Karpas-422 (cell line): ENCODE measurements around the gene MMP1. TPM values are rescaled to one million over a fixed set of nuclear protein-coding genes. Genes with fewer than 3 reads are reported as not detected.

Source experiments
- DNase-seq: peaks from one replicate; pipeline ENCODE4 v3.0.0-alpha.2; 2015
- H2AFZ ChIP-seq: fragments of 200-600 bp; sonication (generic); 2 replicates; pipeline ENCODE4 v1.6.1; 2014; ENCODE audit warnings: antibody characterized with exemption, low read length, mixed read lengths
- H3K27ac ChIP-seq: fragments of 200-600 bp; sonication (generic); 2 replicates; pipeline ENCODE4 v1.5.1; 2014; ENCODE audit warnings: mild to moderate bottlenecking, low read length, moderate library complexity
- H3K27me3 ChIP-seq: fragments of 200-600 bp; sonication (generic); 2 replicates; pipeline ENCODE4 v1.6.1; 2014; ENCODE audit warnings: low read length, mixed read lengths
- H3K36me3 ChIP-seq: fragments of 200-600 bp; sonication (generic); 2 replicates; pipeline ENCODE4 v1.6.1; 2014; ENCODE audit warnings: low read length, mixed read lengths; ENCODE audit not compliant: insufficient read depth
- H3K4me1 ChIP-seq: fragments of 200-600 bp; sonication (generic); 2 replicates; pipeline ENCODE4 v1.6.1; 2014; ENCODE audit warnings: mild to moderate bottlenecking, low read length, mixed read lengths
- H3K4me2 ChIP-seq: fragments of 200-600 bp; sonication (generic); 2 replicates; pipeline ENCODE4 v1.6.1; 2014; ENCODE audit warnings: low read length, low read depth, mild to moderate bottlenecking; ENCODE audit not compliant: poor library complexity, severe bottlenecking
- H3K4me3 ChIP-seq: fragments of 200-600 bp; sonication (generic); 2 replicates; pipeline ENCODE4 v1.5.1; 2014; ENCODE audit warnings: mild to moderate bottlenecking, antibody characterized with exemption, low read length, mixed read lengths
- H3K79me2 ChIP-seq: fragments of 200-600 bp; sonication (generic); 2 replicates; pipeline ENCODE4 v1.6.1; 2014; ENCODE audit warnings: mild to moderate bottlenecking, low read length, mixed read lengths
- H3K9ac ChIP-seq: fragments of 200-600 bp; sonication (generic); 2 replicates; pipeline ENCODE4 v1.6.0; 2014; ENCODE audit warnings: low read length
- H3K9me2 ChIP-seq: fragments of 200-600 bp; sonication (generic), shearing (Covaris generic); replicated peaks from 2 replicates; pipeline ENCODE4 v1.6.0; 2014; ENCODE audit warnings: mild to moderate bottlenecking, low read length, moderate library complexity; ENCODE audit not compliant: insufficient read depth
- H3K9me3 ChIP-seq: fragments of 300-700, 200-600 bp; sonication (generic); 2 replicates; pipeline ENCODE4 v1.6.1; 2014; ENCODE audit warnings: low read length, mixed read lengths
- H4K20me1 ChIP-seq: fragments of 200-600 bp; sonication (generic); 2 replicates; pipeline ENCODE4 v1.6.1; 2014; ENCODE audit warnings: mild to moderate bottlenecking, antibody characterized with exemption, low read length, low read depth; ENCODE audit not compliant: insufficient read depth
- total RNA-seq: library from RNA; depleted of rRNA; stranded (reverse); fragments of >200 nt; shearing (Covaris generic); gene quantifications from 2 replicates; pipeline ENCODE4 v1.2.3, GENCODE V29; 2014; ENCODE audit warnings: low replicate concordance

MMP1 gene
- total RNA-seq, 1 experiment from 2014 or later: not detected

DNA sequence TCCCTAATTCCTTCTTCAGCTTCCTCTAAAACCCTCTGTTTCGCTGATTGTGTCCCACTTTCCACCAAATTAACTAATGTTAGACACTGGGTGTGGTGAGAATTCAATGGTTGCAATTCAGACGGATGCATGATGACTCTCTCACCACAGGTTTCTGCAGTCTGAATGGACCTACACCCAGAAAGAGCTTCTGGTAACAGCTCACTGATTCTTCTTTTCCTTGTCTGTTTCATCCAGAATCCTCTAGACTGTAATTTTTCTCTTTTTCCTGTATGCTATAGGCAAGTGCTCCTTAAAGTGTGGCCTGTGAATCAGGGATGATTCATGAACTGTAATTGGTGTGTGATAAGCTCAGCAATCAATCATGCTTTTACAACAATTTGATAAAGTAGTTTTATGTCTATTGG is 35.6 kb downstream of the MMP1 start:
- Histone ChIP-seq H3K4me2 (no peak overlapping the region), H3K36me3 (no peaks in the 10 kb centered on the region), H3K4me3 (no peak overlapping the region), H3K9me2 (no peaks in the 10 kb centered on the region), H3K79me2 (no peaks in the 10 kb centered on the region), H4K20me1 (no peaks in the 10 kb centered on the region), H3K9ac (no peak overlapping the region), H2AFZ (no peak overlapping the region), H3K4me1 (no peaks in the 10 kb centered on the region), H3K27ac (no peak overlapping the region), H3K27me3 (no peaks in the 10 kb centered on the region; the same call in 1 of the 2 replicates), H3K9me3 (no peaks in the 10 kb centered on the region)
- DNase-seq: no peak

DNA sequence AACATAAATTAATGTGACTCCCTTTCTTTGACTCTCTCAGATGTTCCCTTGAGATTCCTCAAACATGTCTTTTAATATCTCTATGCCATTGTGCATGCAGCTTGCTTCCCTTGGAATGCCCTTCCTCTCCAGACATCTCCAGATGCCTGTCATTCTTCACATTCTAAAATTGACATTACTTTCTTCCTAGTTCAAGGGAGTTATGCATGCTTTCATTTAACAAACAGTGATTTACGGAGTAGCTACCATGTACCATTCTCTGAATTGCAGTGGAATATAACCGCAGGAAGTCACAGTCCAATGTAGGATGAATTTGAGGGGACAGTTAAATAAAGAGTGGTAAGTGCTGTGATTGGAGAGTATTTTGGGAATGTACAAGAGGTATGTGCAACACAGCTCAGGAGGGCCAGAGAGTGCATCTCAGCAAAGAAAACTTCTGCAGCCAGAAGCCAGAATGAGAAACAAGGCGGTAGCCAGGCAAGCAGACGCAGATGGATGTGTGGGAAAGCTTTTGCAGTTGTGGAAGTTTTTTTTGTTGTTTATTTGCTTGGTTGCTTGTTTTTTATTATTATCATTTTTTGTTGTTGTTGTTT is 36.2 kb downstream of the MMP1 start:
- Histone ChIP-seq H2AFZ (no peak overlapping the region), H3K9me3 (no peaks in the 10 kb centered on the region), H3K79me2 (no peaks in the 10 kb centered on the region), H3K27ac (no peak overlapping the region), H3K9me2 (no peaks in the 10 kb centered on the region), H3K4me1 (no peaks in the 10 kb centered on the region), H3K9ac (no peak overlapping the region), H4K20me1 (no peaks in the 10 kb centered on the region), H3K36me3 (no peaks in the 10 kb centered on the region), H3K27me3 (no peaks in the 10 kb centered on the region; the same call in 1 of the 2 replicates), H3K4me2 (no peak overlapping the region), H3K4me3 (no peak overlapping the region)
- DNase-seq: no peak

DNA sequence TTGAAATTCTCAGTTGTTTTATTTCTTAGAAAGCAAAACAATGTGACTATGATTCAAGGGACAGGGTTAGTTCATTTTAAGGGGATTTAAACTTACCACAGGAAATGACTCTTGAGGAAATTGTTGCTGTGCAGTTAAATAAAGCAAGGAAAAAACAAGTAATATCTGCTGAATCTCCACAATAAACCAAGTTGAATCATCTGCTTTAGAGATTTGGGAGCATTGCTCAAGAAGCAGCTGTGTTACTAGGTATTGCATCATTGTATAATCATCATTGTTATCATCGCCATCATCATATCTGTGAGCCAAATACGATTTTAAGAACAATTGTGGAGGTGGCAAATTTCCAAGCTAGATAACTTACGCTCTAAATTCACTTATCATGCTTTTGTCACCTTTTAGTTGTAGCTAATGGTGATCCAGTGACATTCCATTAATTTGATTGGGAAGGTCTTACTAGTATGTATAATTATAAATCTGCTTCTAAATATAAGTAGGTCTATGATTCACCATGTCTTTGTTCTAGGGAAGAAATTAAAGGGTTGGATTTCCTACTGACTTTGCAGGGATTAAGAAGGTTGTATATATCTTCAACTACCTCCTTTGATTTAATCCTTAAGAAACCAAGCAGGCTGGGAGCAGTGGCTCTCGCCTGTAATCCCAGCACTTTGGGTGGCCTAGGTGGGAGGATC is 37.5 kb downstream of the MMP1 start:
- no peaks in the 10 kb centered on the region for H3K79me2 ChIP-seq
- H3K4me1 ChIP-seq: no peaks in the 10 kb centered on the region
- no peak overlapping the region for H2AFZ ChIP-seq
- no peak overlapping the region for H3K9ac ChIP-seq
- no peak overlapping the region for H3K27ac ChIP-seq
- H3K4me3 ChIP-seq: no peak overlapping the region
- DNase-seq: no peak
- no peaks in the 10 kb centered on the region for H3K36me3 ChIP-seq
- H4K20me1 ChIP-seq: no peaks in the 10 kb centered on the region
- no peaks in the 10 kb centered on the region for H3K9me3 ChIP-seq
- no peak overlapping the region for H3K4me2 ChIP-seq
- no peaks in the 10 kb centered on the region for H3K27me3 ChIP-seq
- H3K9me2 ChIP-seq: no peaks in the 10 kb centered on the region

DNA sequence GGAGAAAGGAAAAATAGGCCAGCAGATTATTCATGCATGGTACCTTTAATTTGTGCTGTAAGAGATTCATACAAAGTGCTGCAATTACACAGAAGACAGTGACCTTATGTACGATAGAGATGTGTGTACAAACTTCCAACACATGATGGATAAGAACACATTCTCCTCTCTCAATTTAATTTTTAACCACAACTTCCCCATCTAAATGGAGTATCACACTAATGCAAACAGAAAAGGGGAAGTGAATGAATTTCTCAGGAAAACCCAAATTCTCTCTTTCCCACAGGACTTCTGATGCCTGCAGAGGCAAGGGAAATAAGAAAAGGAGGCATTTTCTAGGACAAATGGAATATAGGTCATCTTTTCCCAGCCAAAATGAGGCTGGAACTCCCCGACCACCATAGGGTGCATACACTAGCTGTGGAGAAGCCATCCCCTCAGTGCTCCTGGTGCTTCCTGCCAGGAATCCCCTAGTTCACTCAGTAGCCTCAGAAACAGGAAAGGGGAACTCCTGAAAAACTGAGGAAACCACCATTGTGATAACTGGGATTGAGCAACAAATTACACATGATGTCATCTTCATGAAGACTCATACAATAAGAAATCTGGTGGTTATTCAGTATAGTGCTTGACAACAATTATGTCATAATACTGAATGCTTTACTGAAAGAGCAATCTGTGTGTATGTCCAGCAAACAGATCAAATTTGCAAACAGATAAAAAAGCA is 40.0 kb downstream of the MMP1 start:
- Histone ChIP-seq H4K20me1 (no peaks in the 10 kb centered on the region), H3K4me2 (no peak overlapping the region), H3K79me2 (no peaks in the 10 kb centered on the region), H3K9me3 (no peaks in the 10 kb centered on the region), H3K27me3 (no peaks in the 10 kb centered on the region), H3K27ac (no peak overlapping the region), H3K9ac (no peak overlapping the region), H3K9me2 (no peaks in the 10 kb centered on the region), H3K4me1 (no peaks in the 10 kb centered on the region), H3K4me3 (no peak overlapping the region), H2AFZ (no peak overlapping the region), H3K36me3 (no peaks in the 10 kb centered on the region)
- DNase-seq: no peak

DNA sequence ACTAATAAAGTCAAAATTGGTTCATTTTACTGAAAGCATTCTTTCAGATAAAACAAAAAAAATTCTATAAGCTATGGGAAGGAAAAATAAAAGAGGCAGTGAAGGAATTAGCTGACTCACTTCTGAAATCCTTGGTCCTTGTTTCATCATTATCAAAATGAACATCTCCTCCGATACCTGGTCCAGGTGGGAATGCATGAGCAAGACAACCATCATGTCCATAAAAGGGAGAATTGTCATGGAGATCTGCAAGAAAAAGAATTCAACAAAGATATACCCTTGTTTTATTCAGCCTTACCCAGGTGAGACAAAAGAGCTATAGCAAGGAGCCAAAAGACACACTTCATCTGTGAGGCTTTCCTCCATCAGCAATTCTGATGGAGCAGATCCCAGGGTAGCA is 44.7 kb downstream of the MMP1 start:
- Histone ChIP-seq H3K9ac (no peak overlapping the region), H3K27ac (no peak overlapping the region), H3K79me2 (no peaks in the 10 kb centered on the region), H3K4me1 (no peaks in the 10 kb centered on the region), H3K4me2 (no peak overlapping the region), H2AFZ (no peak overlapping the region), H3K9me3 (no peaks in the 10 kb centered on the region), H3K9me2 (no peaks in the 10 kb centered on the region), H3K36me3 (no peaks in the 10 kb centered on the region), H3K4me3 (no peak overlapping the region), H4K20me1 (no peaks in the 10 kb centered on the region), H3K27me3 (no peaks in the 10 kb centered on the region; the same call in 1 of the 2 replicates)
- DNase-seq: no peak

DNA sequence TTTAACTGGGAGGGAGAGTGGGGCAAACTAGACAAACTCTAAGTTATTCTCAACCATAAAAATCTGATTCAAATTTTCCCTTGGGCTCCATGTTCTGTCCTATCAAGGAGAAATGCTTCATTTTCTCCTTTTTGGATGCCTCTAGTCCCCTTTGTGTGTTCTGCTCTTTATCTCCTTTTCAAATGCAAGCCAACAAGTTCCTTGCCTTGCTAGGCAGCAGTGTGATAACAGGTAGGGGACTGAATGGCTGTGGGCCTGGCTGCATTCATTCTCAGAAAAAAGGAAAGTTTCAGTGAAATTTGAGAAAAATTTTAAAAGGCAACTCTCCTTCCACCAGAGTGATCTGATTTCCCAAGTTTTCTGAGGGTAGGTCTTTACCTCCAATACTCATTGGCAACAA is 46.3 kb downstream of the MMP1 start:
- no peaks in the 10 kb centered on the region for H3K9me3 ChIP-seq
- DNase-seq: no peak

DNA sequence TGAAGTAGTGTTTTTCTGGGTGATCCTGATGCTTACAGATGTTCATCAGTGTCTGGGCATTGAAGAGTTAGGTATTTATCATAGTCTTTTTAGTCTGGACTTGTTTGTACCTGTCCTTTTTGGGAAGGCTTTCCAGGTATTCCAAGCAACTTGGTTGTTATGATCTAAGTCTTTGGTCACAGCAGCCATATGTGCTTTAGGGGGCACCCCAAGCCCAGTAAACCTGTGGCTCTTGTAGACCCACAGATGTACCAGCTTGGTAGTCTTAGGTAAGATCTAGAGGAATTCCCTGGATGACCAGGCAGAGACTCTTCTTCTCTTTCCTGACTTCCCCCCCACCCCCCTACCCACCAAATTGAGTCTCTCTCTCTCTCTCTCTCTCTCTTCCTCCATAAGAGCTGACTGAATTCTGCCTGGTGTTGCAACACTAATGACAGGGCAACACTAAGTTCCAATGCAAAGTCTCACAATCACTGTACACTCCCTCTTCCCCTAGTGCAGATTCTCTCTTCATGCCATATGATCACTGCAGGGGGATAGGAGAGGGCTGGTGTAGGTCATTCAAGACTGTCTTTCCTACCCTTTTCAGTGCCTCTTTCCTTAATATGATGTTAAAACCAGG is 48.7 kb downstream of the MMP1 start:
- Histone ChIP-seq H3K79me2 (no peaks in the 10 kb centered on the region), H3K36me3 (no peaks in the 10 kb centered on the region), H3K9ac (no peak overlapping the region), H3K4me2 (no peak overlapping the region), H3K27ac (no peak overlapping the region), H3K9me3 (no peaks in the 10 kb centered on the region), H3K9me2 (no peaks in the 10 kb centered on the region), H2AFZ (no peak overlapping the region), H3K4me3 (no peak overlapping the region), H3K4me1 (no peaks in the 10 kb centered on the region), H4K20me1 (no peaks in the 10 kb centered on the region), H3K27me3 (no peaks in the 10 kb centered on the region; the same call in 1 of the 2 replicates)
- DNase-seq: no peak

More for the DNA sequence above, 46.3 kb downstream of the MMP1 start:
- Histone ChIP-seq H4K20me1 (no peaks in the 10 kb centered on the region), H3K9me2 (no peaks in the 10 kb centered on the region), H3K27me3 (no peaks in the 10 kb centered on the region; the same call in 1 of the 2 replicates), H3K4me2 (no peak overlapping the region), H2AFZ (no peak overlapping the region), H3K36me3 (no peaks in the 10 kb centered on the region), H3K79me2 (no peaks in the 10 kb centered on the region), H3K27ac (no peak overlapping the region), H3K9ac (no peak overlapping the region), H3K4me1 (no peaks in the 10 kb centered on the region), H3K4me3 (no peak overlapping the region)
